Thoracic aorta (tissue), 2 donors: ENCODE measurements around the gene VAPB. TPM values are rescaled to one million over a fixed set of nuclear protein-coding genes. Genes with fewer than 3 reads are reported as not detected.
A peak's percentile ranks its signal among the peaks of the same experiment; 100 is the strongest.

Experiments used
- ATAC-seq: fragments of 150-250 bp; one replicate; pipeline ENCODE4 v1.8.0; 2017; ENCODE audit warnings: low read depth; ENCODE audit not compliant: insufficient number of reproducible peaks, low FRiP score
- DNase-seq: peaks from one replicate; pipeline ENCODE4 v3.0.0-alpha.2; 2020; ENCODE audit warnings: low spot score
- H3K27ac ChIP-seq, 2 donors: fragments of 200-600 bp; sonication (generic); 1 replicate in 1 of 2; 2 replicates in 1 of 2; pipeline ENCODE4 v1.5.1; 2016; ENCODE audit warnings: mild to moderate bottlenecking in 2 of 2, moderate library complexity in 2 of 2
- H3K27me3 ChIP-seq: fragments of 200-600 bp; sonication (generic); replicated peaks from 2 replicates; pipeline ENCODE4 v1.6.0; 2016; ENCODE audit warnings: mild to moderate bottlenecking; ENCODE audit not compliant: insufficient read depth
- H3K36me3 ChIP-seq: fragments of 200-600 bp; sonication (generic); one replicate; pipeline ENCODE4 v1.5.1; 2016
- H3K4me1 ChIP-seq, 2 donors: fragments of 200-600 bp; sonication (generic); 1 replicate in 1 of 2; 2 replicates in 1 of 2; pipeline versions ENCODE4 v1.5.1 to v1.6.0; 2016; ENCODE audit warnings: low read depth in 2 of 2, mild to moderate bottlenecking in 1 of 2; ENCODE audit not compliant: control insufficient read depth in 1 of 2
- H3K4me3 ChIP-seq: fragments of 200-600 bp; sonication (generic); 2 replicates; pipeline ENCODE4 v1.5.1; 2016; ENCODE audit warnings: mild to moderate bottlenecking
- H3K9me3 ChIP-seq: fragments of 200-600 bp; sonication (generic); 2 replicates; pipeline ENCODE4 v1.5.1; 2016
- total RNA-seq, 2 donors: library from RNA; depleted of rRNA; stranded (reverse); fragments of >200 nt; gene quantifications; one replicate each; pipeline versions ENCODE4 v1.1.0 to v1.2.3, GENCODE V29; 2016
- TF ChIP-seq, protein P1 (sequence below): fragments of 200-600 bp; sonication (generic); IDR thresholded peaks from one replicate; pipeline ENCODE4 v1.5.1; 2019; ENCODE audit warnings: antibody characterized with exemption

Gene VAPB
- total RNA-seq, 2 donors from 2014 or later, result 21.5 to 32.8 TPM

- Histone ChIP-seq H3K4me3 (peak overlapping the region; percentile 87), H3K27me3 (no peaks in the 10 kb centered on the region), H3K9me3 (no peaks in the 10 kb centered on the region), H3K27ac (no peak overlapping the region), H3K4me1 (peaks cover 8 to 29% of the 10 kb centered on the region in 2 donors), H3K36me3 (no peaks in the 10 kb centered on the region)
- no peak for DNase-seq
- TF ChIP-seq, protein P1, sequence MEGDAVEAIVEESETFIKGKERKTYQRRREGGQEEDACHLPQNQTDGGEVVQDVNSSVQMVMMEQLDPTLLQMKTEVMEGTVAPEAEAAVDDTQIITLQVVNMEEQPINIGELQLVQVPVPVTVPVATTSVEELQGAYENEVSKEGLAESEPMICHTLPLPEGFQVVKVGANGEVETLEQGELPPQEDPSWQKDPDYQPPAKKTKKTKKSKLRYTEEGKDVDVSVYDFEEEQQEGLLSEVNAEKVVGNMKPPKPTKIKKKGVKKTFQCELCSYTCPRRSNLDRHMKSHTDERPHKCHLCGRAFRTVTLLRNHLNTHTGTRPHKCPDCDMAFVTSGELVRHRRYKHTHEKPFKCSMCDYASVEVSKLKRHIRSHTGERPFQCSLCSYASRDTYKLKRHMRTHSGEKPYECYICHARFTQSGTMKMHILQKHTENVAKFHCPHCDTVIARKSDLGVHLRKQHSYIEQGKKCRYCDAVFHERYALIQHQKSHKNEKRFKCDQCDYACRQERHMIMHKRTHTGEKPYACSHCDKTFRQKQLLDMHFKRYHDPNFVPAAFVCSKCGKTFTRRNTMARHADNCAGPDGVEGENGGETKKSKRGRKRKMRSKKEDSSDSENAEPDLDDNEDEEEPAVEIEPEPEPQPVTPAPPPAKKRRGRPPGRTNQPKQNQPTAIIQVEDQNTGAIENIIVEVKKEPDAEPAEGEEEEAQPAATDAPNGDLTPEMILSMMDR, result no peak
- no peak for ATAC-seq
Observed at GRCh38 chr20:58388028-58388601, 914 bp upstream of the VAPB start.

GRCh38 chr20:58389324-58389967, 417 bp downstream of the VAPB start:
- ATAC-seq, result peak; percentile 84
- peak overlapping the region; percentile 77 to 89 for H3K27ac ChIP-seq
- DNase-seq, result no peak
- TF ChIP-seq, protein P1, result no peak
- H3K36me3 ChIP-seq, result no peaks in the 10 kb centered on the region
- H3K9me3 ChIP-seq, result no peaks in the 10 kb centered on the region
- peaks cover 15 to 37% of the 10 kb centered on the region in 2 donors for H3K4me1 ChIP-seq
- no peaks in the 10 kb centered on the region for H3K27me3 ChIP-seq
- H3K4me3 ChIP-seq, result peak overlapping the region; percentile 87

DNA sequence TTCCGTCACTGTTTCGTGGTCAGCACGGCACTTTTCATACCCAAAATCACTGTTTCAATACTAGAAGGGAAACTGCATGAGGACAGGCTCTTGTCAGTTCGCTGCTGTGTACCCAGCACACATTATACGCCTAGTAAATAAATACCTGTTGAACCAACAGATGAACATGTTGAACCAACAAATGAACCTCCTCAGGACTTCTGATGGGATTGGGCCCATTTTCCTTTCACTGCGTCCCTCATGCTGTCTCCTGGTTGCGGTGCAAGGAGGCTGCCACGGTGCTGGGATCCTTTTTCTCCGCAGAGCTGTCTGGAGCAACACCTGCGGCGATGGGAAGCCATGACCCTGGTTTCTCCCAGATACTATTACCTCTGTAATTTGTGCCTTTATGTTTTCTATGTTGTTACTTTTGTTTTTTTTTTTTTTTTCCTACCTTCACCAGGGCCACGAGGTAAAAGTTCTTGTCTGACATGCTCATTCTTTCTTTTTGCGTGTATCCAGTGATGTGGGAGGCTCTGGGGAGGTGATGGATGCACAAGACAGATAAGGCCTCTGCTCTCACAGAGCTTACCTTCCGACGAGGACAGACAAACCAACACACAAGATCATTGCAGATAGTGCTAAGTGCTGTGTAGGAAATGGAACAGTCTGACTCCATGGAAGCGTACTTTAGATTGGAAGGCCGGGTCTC, 1.1 kb downstream of the VAPB start:
- ATAC-seq, result no peak
- TF ChIP-seq, protein P1, result no peak
- DNase-seq, result no peak
- peak overlapping the region; percentile 87 for H3K4me3 ChIP-seq
- H3K4me1 ChIP-seq, result peaks cover 15 to 42% of the 10 kb centered on the region in 2 donors
- no peaks in the 10 kb centered on the region for H3K9me3 ChIP-seq
- H3K27ac ChIP-seq, result peak overlapping the region; percentile 77 to 89
- H3K27me3 ChIP-seq, result no peaks in the 10 kb centered on the region
- H3K36me3 ChIP-seq, result no peaks in the 10 kb centered on the region

GRCh38 chr20:58390659-58391035, 1.6 kb downstream of the VAPB start:
- Histone ChIP-seq H3K9me3 (no peaks in the 10 kb centered on the region), H3K4me3 (no peak overlapping the region), H3K27me3 (no peaks in the 10 kb centered on the region), H3K4me1 (peaks cover 15 to 42% of the 10 kb centered on the region in 2 donors), H3K27ac (no peak overlapping the region), H3K36me3 (no peaks in the 10 kb centered on the region)
- ATAC-seq (no peak), DNase-seq (no peak)
- TF ChIP-seq, protein P1, result no peak

DNA sequence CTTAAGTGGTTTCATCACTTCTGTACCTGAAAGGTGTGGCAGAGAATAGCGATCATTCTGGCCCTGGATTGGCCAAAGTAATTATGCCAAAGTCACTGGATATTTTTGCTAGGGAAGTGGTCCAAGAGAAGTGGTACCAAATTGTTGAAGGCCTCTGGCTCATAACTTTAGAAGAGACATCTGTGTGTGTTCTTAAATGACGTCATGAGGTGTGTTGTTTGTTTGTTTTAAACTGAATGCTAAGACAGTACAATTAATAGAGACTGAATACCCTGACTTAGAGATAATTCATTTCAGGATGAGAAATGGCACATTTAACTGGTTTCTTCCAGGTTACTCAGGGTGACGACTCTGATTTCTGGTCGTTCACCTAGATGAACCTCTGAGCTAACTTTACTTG, 3.3 kb downstream of the VAPB start:
- Histone ChIP-seq H3K4me1 (peaks cover 15 to 42% of the 10 kb centered on the region in 2 donors), H3K4me3 (no peak overlapping the region), H3K9me3 (no peaks in the 10 kb centered on the region), H3K36me3 (no peaks in the 10 kb centered on the region), H3K27me3 (no peaks in the 10 kb centered on the region), H3K27ac (no peak overlapping the region)
- TF ChIP-seq, protein P1, result no peak
- ATAC-seq, result no peak
- DNase-seq, result no peak
